SK-N-MC (cell line): ENCODE data around the gene FNDC3B.

ENCODE experiments used
- EZH2 ChIP-seq: fragments of 200-600 bp; sonication (generic); IDR thresholded peaks from one replicate; pipeline ENCODE4 v1.6.1; 2017; ENCODE audit warnings: antibody characterized with exemption
- FOXP2 ChIP-seq: optimal IDR thresholded peaks from 2 replicates; pipeline ENCODE3; 2011; ENCODE audit warnings: mild to moderate bottlenecking, moderate library complexity; ENCODE audit not compliant: insufficient read depth; ENCODE audit errors: extremely low read length, control extremely low read depth
- POLR2AphosphoS5 ChIP-seq: IDR thresholded peaks from 2 replicates; pipeline ENCODE4 v1.6.1; 2012; ENCODE audit warnings: mild to moderate bottlenecking, low read depth, low read length, borderline replicate concordance

DNA sequence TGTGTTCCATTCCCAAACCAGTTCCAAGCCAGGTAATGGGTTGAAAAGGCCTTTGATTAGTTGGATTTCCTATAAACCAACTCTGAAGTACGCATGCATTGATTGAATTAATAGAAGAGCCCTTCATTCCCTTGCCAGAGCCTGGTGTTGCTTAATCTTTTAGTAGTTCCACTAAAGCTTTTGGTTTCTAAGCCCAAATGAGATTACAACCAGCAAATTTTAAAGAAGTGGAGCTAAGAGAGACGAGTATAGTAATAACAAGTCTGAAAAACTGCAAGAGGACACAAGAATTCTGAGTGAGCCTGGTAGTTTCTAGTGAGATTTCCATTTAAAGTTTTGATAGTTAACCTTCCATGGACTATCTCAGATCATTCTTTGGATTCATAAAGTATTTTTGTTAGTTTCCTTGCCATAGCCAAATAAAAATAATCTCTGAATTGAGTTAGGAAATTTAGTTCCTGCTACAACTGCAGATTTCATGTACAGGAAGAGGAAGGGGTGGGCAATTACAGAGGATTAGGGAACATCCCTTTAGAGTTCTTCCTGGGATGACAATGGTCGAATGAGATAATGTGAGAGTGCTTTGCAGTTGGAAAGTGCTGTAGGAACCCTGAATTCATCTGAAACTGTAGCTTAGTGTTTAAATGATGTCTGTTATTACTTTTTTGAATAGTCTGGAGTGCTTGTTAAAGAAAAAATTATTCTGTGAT, 136.8 kb downstream of the FNDC3B start:
- TF ChIP-seq POLR2AphosphoS5 (no peak), EZH2 (no peak), FOXP2 (no peak)
